HG03520 (cell line): ENCODE data around the gene ABHD10.
"Not testable (repeated sequence)": the region's sequence is repeated elsewhere in the genome, so short reads cannot be mapped to it uniquely, and the experiment has no call there.

Experiments
- ATAC-seq: cut with Tn5 transposase; IDR thresholded peaks from one replicate; pipeline ENCODE4 v1.9.1; 2021; ENCODE audit warnings: mild to moderate bottlenecking, moderate library complexity; ENCODE audit not compliant: unreplicated experiment

ABHD10 gene

GRCh38 chr3:112020674-112021085 is 41.9 kb downstream of the ABHD10 start:
- ATAC-seq, result no peak

DNA sequence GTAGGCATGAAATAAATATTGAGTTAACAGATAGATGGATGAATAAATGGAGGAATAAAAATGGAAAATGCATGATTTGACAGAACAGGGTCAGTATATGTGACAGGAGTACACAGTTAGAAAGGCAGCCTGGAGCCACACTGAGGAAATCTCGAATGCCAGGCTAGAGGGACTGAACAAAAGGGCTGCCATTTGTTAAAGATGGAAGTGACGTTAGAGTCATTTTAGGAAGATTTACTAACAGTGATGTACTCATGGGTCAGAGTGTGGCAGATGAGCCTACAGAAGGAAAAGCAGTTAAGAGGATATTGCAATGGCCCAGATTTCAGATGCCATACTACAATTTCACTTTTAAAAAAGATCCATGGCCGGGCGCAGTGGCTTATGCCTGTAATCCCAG is 48.3 kb downstream of the ABHD10 start:
- ATAC-seq, result no peak

GRCh38 chr3:112027826-112028225 is 49.0 kb downstream of the ABHD10 start:
- no peak for ATAC-seq

DNA sequence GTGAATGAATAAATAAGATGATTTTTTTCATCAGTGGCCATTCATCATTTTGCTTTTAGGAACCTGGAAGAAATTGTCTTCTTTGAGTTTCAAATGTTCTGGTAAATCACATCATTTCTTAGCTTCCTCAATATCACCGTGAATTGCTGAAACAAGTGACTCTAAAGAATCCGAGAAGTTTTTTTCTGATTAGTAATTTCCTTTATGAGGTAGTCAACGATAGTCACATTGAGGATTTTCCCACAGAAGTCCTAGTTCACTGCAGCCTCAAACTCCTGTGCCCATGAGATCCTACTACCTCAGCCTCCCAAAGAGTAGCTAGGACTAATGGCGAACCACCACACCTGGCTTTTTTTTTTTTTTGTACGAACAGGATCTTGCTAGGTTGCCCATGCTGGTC is 52.1 kb downstream of the ABHD10 start:
- ATAC-seq, result no peak

DNA sequence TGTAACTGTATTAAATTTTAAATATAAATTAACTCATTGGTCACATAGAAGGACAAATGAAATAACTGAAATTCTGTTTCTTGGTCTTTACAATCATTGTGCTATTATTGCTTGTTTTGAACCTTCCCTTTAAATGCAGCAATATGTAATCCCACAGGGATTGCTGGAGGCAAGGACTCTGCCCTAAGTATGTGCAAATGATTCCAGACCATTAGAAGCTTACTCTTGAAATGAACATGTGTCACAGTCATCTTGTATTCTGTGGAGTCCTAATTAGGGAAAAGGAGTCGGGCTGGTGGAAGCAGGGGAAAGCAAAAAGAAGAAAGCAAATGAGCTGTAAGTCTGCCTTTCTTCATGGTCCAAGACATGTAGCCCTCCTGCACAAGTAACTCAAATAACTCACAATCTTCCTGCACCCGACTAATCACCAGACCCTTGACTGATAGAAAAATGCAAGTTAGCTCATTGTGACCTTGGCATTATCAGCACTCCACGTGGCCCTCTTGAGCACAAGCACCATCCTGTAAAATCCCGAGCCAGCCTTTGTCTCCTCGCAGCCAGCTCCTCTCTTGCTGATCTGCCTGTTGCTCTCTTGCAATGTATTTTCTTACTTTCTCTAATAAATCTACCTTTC is 53.4 kb downstream of the ABHD10 start:
- no peak for ATAC-seq

DNA sequence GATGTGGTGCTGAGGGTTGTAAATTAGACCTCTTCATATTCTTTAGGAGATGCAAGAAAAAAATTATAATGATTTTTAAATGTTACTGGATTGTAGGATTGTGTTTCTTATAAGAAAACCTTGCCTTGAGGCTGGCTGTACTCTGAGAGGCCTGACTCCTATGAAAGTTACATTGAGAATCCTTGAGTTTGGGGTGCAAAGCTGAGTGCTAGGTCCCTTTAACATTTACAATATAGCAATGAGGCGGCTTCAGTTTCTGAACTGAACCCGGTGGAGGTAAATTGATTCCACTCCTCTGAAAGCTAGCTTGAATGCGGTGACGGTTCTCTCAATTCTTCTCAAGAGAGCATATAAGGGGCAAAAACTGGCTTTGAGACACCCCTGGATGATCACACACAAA is 55.6 kb downstream of the ABHD10 start, which contains the start of gene TMPRSS7:
TMPRSS7 (plus strand) TSS at position 301 of the 400 bp plus-strand sequence. CDS start 110 bp downstream, outside the sequence.
- no peak for ATAC-seq

DNA sequence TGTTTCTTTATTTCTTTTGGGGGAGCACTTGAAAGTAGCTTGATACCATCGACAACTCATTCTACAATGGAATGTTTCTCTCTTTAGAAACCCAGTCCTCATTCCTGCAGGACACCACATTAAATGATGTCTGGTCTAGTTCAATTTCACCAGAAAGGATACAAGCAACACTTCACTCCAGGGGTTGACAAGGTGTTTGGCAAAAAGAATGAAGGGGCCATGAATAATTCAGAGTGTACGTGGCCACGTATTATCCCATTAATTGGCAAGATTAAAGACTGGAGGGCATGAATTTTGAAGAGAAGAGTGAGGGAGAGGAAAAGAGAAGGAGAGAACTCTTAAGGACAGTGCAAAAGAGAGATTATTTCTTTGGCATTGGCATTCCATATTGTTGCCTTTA is 56.4 kb downstream of the ABHD10 start:
- ATAC-seq, result no peak

DNA sequence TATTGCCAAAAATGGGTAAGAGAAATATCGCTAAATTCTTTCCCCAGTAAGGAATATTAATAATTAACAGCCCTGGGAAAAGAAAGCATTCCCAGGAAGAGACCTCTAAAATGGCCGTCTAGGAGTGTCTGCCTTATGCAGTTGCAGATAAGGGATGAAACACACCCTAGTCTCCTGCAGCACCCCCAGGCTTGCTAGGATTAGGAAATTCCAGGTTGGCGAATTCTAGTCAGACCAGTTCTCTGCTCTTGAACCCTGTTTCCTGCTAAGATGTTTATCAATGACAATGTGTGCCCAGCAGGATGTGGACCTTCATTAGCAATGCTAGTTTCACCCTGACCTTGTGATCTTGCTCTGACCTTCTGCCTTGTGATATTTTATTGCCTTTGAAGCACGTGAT is 58.4 kb downstream of the ABHD10 start:
- ATAC-seq, result not testable (repeated sequence)

DNA sequence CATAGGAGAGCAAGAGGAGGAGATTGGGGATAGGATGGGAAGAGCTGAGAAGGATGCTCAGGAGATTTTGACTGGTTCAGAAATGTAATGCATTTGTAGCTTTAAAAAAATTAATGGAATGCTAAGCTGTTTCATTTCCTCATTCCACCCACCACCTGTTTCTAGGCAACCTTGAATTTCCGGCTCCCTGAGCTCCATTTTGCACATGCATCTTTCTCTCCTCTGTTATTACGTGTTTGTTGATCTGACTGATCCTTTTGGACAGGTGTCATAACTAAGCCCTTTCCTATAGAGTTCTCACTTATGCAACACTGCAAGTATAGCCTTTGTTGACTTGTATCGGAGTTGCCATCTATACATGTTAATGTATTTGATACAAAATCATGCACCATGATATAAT is 60.0 kb downstream of the ABHD10 start:
- no peak for ATAC-seq

- no peak for ATAC-seq
Observed at GRCh38 chr3:112041321-112041720, 62.5 kb downstream of the ABHD10 start.

GRCh38 chr3:112042842-112043280 is 64.0 kb downstream of the ABHD10 start:
- ATAC-seq, result no peak
